Endometrium (tissue), 2 donors: Measurements from ENCODE around the gene COL13A1.

Experiments
- FAIRE-seq: peaks from 2 replicates; lab custom pipeline; 2012; peaks lifted over from hg19 to GRCh38; lab: Jason Lieb, UNC
- donor health status: control.
- donor health status: control.

COL13A1 gene

GRCh38 chr10:69792341-69792740, 9.4 kb upstream of the COL13A1 start:
- FAIRE-seq = no peak

GRCh38 chr10:69794673-69795072, 7.0 kb upstream of the COL13A1 start:
- no peak for FAIRE-seq

GRCh38 chr10:69795242-69795934, 6.3 kb upstream of the COL13A1 start:
- no peak for FAIRE-seq

GRCh38 chr10:69797959-69798358, 3.7 kb upstream of the COL13A1 start:
- no peak for FAIRE-seq

- FAIRE-seq = no peak
Observed at GRCh38 chr10:69800109-69800508, 1.6 kb upstream of the COL13A1 start.

- no peak for FAIRE-seq
Observed at GRCh38 chr10:69800665-69801064, 1.0 kb upstream of the COL13A1 start.

GRCh38 chr10:69801094-69801433, 642 bp upstream of the COL13A1 start:
- no peak for FAIRE-seq

- no peak for FAIRE-seq
Observed at GRCh38 chr10:69802424-69803161, 887 bp downstream of the COL13A1 start.

- no peak for FAIRE-seq
Observed at GRCh38 chr10:69803809-69804208, 2.1 kb downstream of the COL13A1 start.

- FAIRE-seq = no peak
Observed at GRCh38 chr10:69804775-69805174, 3.1 kb downstream of the COL13A1 start.

GRCh38 chr10:69807122-69807521, 5.4 kb downstream of the COL13A1 start:
- FAIRE-seq = no peak

GRCh38 chr10:69807696-69808095, 6.0 kb downstream of the COL13A1 start:
- FAIRE-seq = no peak

- no peak for FAIRE-seq
Observed at GRCh38 chr10:69809318-69809717, 7.6 kb downstream of the COL13A1 start.

- no peak for FAIRE-seq
Observed at GRCh38 chr10:69810097-69810496, 8.4 kb downstream of the COL13A1 start.

GRCh38 chr10:69810675-69811397, 9.1 kb downstream of the COL13A1 start:
- no peak for FAIRE-seq

GRCh38 chr10:69813632-69814031, 11.9 kb downstream of the COL13A1 start:
- no peak for FAIRE-seq

- no peak for FAIRE-seq
Observed at GRCh38 chr10:69814251-69814650, 12.5 kb downstream of the COL13A1 start.

- FAIRE-seq = no peak
Observed at GRCh38 chr10:69815104-69815503, 13.4 kb downstream of the COL13A1 start.

GRCh38 chr10:69816521-69816920, 14.8 kb downstream of the COL13A1 start:
- no peak for FAIRE-seq

GRCh38 chr10:69817078-69817581, 15.4 kb downstream of the COL13A1 start:
- FAIRE-seq = no peak

GRCh38 chr10:69818676-69819239, 17.1 kb downstream of the COL13A1 start:
- no peak for FAIRE-seq

GRCh38 chr10:69819716-69820506, 18.2 kb downstream of the COL13A1 start:
- no peak for FAIRE-seq
